Mesodermal cell (in vitro differentiated cells): ENCODE measurements around the gene LGR6.

Source experiments
- H3K27ac ChIP-seq: 2 replicates; pipeline ENCODE4 v1.7.0; 2013; ENCODE audit warnings: mild to moderate bottlenecking, low read depth, low read length, moderate library complexity; ENCODE audit not compliant: severe bottlenecking
- H3K36me3 ChIP-seq: 2 replicates; pipeline ENCODE4 v1.7.1; 2013; ENCODE audit warnings: mild to moderate bottlenecking, low read length, moderate library complexity; ENCODE audit not compliant: control insufficient read depth, insufficient read depth
- H3K4me1 ChIP-seq: one replicate; pipeline ENCODE4 v1.7.1; 2013; ENCODE audit warnings: mild to moderate bottlenecking, low read length; ENCODE audit not compliant: insufficient read depth, control insufficient read depth, poor library complexity, severe bottlenecking
- H3K4me3 ChIP-seq: 2 replicates; pipeline ENCODE4 v1.7.0; 2013; ENCODE audit warnings: low read length, control low read depth, mild to moderate bottlenecking; ENCODE audit not compliant: insufficient read depth, poor library complexity, severe bottlenecking; ENCODE audit errors: extremely low read depth
- H3K9me3 ChIP-seq: 2 replicates; pipeline ENCODE4 v1.7.1; 2013; ENCODE audit warnings: mild to moderate bottlenecking, low read length, moderate library complexity; ENCODE audit not compliant: control insufficient read depth
- WGBS, 2 experiments: methylation state at CpG; one replicate each; pipeline ENCODE4 v1.1.5; 2013; ENCODE audit warnings: missing lambda C conversion rate in 2 of 2; ENCODE audit not compliant: insufficient coverage in 2 of 2; 5-methylcytosine and 5-hydroxymethylcytosine counted together

Gene LGR6

GRCh38 chr1:202215472-202216130 lies 22.0 kb downstream of the LGR6 start:
- H3K36me3 ChIP-seq, result no peaks in the 10 kb centered on the region
- no peak overlapping the region for H3K27ac ChIP-seq
- H3K9me3 ChIP-seq, result no peaks in the 10 kb centered on the region
- H3K4me1 ChIP-seq, result peaks cover 4% of the 10 kb centered on the region
- no peak overlapping the region for H3K4me3 ChIP-seq
- WGBS, 2 experiments, result 81 to 89% methylated on average over 8 to 9 of the region's 10 CpGs

- Histone ChIP-seq H3K27ac (no peak overlapping the region), H3K4me3 (no peak overlapping the region), H3K4me1 (peaks cover 5% of the 10 kb centered on the region), H3K9me3 (no peaks in the 10 kb centered on the region), H3K36me3 (no peaks in the 10 kb centered on the region)
- 81 to 82% methylated on average over 2 to 3 of the region's 4 CpGs for WGBS, 2 experiments
Observed at GRCh38 chr1:202216691-202217090, 23.1 kb downstream of the LGR6 start.

DNA sequence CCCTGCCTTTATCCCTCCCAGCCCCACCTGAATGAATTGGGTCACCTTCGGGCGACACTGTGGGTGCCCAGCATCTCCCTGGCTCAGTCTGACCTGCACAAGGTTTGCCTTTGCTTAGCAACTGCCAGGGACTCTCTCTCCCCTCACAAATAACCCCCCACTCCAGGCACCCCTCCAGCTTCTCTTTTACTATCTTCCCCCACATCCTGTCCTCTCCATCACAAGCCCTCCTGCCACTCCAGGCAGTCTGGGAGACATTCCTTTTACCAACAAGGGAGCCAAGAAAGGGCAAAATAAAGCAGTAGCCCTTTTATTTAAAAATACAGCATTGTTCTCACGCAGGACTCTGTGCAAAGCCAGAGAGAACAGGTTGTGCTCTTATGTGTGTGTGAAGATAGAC lies 23.9 kb downstream of the LGR6 start:
- no peak overlapping the region for H3K4me3 ChIP-seq
- no peaks in the 10 kb centered on the region for H3K36me3 ChIP-seq
- 89 to 90% methylated on average over 2 to 3 of the region's 3 CpGs for WGBS, 2 experiments
- H3K9me3 ChIP-seq, result no peaks in the 10 kb centered on the region
- peaks cover 12% of the 10 kb centered on the region for H3K4me1 ChIP-seq
- H3K27ac ChIP-seq, result no peak overlapping the region

GRCh38 chr1:202217951-202218350 lies 24.4 kb downstream of the LGR6 start:
- WGBS, 2 experiments, result 60% methylated on average over 1 of the region's 1 CpG; no CpG with 5 or more reads in 1 of the 2 experiments
- Histone ChIP-seq H3K36me3 (no peaks in the 10 kb centered on the region), H3K27ac (no peak overlapping the region), H3K9me3 (no peaks in the 10 kb centered on the region), H3K4me1 (peaks cover 16% of the 10 kb centered on the region), H3K4me3 (no peak overlapping the region)

GRCh38 chr1:202220733-202221132 lies 27.1 kb downstream of the LGR6 start:
- Histone ChIP-seq H3K9me3 (no peaks in the 10 kb centered on the region), H3K4me3 (no peak overlapping the region), H3K27ac (no peak overlapping the region), H3K36me3 (no peaks in the 10 kb centered on the region), H3K4me1 (peaks cover 21% of the 10 kb centered on the region)
- WGBS, 2 experiments, result 74 to 100% methylated on average over 1 to 2 of the region's 2 CpGs

DNA sequence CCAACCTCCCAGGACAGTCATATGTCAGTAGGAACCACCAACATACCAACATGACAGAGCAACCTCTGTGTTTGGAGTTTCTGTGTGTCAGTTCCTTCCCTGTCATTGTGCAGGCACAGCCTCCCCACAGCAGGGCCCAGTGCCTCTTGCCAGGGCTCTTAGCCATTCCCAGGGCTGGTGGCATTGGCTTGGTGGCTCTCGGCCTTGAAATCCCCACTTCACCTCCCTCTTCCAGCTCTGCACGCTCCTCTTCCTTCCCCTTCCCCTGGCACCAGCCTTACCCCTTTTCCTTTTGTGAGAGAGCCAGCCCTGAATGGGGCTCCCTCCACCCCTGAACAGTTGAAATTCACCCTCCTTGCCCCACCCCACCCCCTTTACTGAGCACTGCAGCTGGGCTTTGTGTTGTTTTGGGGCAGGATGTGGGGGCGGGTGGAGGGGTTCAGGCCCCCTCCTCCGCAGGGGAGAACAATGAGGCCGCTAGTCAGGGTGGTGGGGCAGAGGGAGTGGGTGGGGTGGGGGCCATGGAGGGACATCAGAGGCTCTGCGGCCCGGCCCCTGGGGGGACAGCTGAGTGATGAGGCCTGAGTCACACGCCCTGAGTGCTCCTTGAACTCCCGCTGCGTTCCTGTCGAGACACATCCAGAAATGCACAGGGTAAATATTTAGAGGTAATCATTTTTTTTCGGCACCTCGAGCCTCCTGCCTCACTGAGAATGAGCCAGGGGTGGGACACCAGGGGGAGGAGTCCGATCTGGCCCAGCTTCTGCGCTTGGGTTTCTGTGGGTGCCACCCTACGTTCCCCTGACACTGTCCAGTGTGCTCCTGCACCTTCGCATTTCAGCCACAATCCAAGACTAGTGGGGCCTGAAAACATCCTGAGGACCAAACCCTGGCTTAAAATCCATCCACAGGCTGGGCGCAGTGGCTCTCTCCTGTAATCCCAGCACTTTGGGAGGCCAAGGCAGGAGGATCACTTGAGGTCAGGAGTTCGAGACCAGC lies 28.6 kb downstream of the LGR6 start:
- 61 to 65% methylated on average over 14 to 18 of the region's 19 CpGs for WGBS, 2 experiments

GRCh38 chr1:202223121-202223860 lies 29.7 kb downstream of the LGR6 start:
- Histone ChIP-seq H3K4me1 (peaks cover 21% of the 10 kb centered on the region), H3K36me3 (no peaks in the 10 kb centered on the region), H3K9me3 (no peaks in the 10 kb centered on the region), H3K4me3 (no peak overlapping the region), H3K27ac (no peak overlapping the region)
- 92 to 95% methylated on average over 4 to 6 of the region's 7 CpGs for WGBS, 2 experiments

More for the DNA sequence above, 28.6 kb downstream of the LGR6 start:
- Histone ChIP-seq H3K9me3 (no peaks in the 10 kb centered on the region), H3K4me3 (no peak overlapping the region), H3K27ac (no peak overlapping the region), H3K4me1 (peaks cover 21% of the 10 kb centered on the region), H3K36me3 (no peaks in the 10 kb centered on the region)

GRCh38 chr1:202224453-202224852 lies 30.9 kb downstream of the LGR6 start:
- H3K4me3 ChIP-seq, result no peak overlapping the region
- WGBS, 2 experiments, result 87 to 96% methylated on average over 5 to 8 of the region's 8 CpGs

GRCh38 chr1:202225131-202225530 lies 31.5 kb downstream of the LGR6 start:
- no peaks in the 10 kb centered on the region for H3K36me3 ChIP-seq
- WGBS, 2 experiments, result 91 to 93% methylated on average over 3 to 4 of the region's 5 CpGs

More at GRCh38 chr1:202224453-202224852, 30.9 kb downstream of the LGR6 start:
- Histone ChIP-seq H3K4me1 (peaks cover 21% of the 10 kb centered on the region), H3K36me3 (no peaks in the 10 kb centered on the region), H3K27ac (no peak overlapping the region), H3K9me3 (no peaks in the 10 kb centered on the region)

DNA sequence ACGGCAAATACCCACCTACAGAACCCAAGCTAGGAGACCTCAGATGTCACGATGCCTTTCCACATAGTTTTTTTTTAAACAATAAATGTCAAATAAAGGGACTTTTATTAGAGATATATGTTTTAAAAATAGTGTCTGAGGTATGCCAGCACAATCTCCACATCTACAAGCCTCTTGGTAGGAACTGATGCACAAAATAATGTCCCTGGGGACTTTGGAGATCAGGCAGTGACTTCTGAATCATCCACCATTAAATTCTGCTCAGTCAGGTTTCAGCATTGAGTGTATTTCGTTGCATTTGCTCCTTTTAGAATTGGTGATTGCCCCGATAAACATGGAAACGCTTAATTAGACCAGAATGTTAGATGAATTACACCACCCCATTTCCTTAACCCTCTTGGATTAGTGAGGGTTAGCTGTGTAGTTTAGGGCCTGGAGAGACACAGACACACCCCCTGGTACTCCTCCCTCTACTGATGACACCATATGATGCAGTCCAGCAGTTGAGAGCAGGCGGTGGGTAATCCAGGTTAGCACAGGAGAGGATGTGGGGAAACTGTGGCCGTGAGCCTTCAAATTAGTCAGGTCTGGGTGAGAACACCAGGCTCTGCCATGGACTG lies 33.6 kb downstream of the LGR6 start:
- 91 to 100% methylated on average over 2 to 3 of the region's 7 CpGs for WGBS, 2 experiments
- peaks cover 22% of the 10 kb centered on the region for H3K4me1 ChIP-seq
- no peaks in the 10 kb centered on the region for H3K36me3 ChIP-seq
- no peak overlapping the region for H3K27ac ChIP-seq
- H3K9me3 ChIP-seq, result no peaks in the 10 kb centered on the region
- H3K4me3 ChIP-seq, result no peak overlapping the region

More at GRCh38 chr1:202225131-202225530, 31.5 kb downstream of the LGR6 start:
- no peak overlapping the region for H3K4me3 ChIP-seq
- no peaks in the 10 kb centered on the region for H3K9me3 ChIP-seq
- H3K27ac ChIP-seq, result no peak overlapping the region
- H3K4me1 ChIP-seq, result peaks cover 21% of the 10 kb centered on the region
